MM.1S (cell line): Measurements from ENCODE around the gene ERF.

Experiments
- EZH2 ChIP-seq: fragments of 300-600 bp; sonication (generic); optimal IDR thresholded peaks from 2 replicates; pipeline ENCODE3; 2017; ENCODE audit warnings: low read depth, mild to moderate bottlenecking, antibody characterized with exemption, low read length, mixed read lengths
- EZH2phosphoT487 ChIP-seq: fragments of 300-600 bp; sonication (generic); IDR thresholded peaks from 2 replicates; pipeline ENCODE4 v1.6.1; 2018; ENCODE audit warnings: antibody characterized with exemption, low read length
- TF ChIP-seq, protein P1 (sequence below): fragments of 300-600 bp; sonication (generic); IDR thresholded peaks from 2 replicates; pipeline ENCODE4 v1.5.1; 2016; ENCODE audit warnings: antibody characterized with exemption, low read length, mixed read lengths

- TF ChIP-seq, protein P1, sequence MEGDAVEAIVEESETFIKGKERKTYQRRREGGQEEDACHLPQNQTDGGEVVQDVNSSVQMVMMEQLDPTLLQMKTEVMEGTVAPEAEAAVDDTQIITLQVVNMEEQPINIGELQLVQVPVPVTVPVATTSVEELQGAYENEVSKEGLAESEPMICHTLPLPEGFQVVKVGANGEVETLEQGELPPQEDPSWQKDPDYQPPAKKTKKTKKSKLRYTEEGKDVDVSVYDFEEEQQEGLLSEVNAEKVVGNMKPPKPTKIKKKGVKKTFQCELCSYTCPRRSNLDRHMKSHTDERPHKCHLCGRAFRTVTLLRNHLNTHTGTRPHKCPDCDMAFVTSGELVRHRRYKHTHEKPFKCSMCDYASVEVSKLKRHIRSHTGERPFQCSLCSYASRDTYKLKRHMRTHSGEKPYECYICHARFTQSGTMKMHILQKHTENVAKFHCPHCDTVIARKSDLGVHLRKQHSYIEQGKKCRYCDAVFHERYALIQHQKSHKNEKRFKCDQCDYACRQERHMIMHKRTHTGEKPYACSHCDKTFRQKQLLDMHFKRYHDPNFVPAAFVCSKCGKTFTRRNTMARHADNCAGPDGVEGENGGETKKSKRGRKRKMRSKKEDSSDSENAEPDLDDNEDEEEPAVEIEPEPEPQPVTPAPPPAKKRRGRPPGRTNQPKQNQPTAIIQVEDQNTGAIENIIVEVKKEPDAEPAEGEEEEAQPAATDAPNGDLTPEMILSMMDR: no peak
- TF ChIP-seq EZH2phosphoT487: no peak
- TF ChIP-seq EZH2: no peak
Observed at GRCh38 chr19:42224940-42225717, 29.8 kb downstream of the ERF start.
